ENCODE results near the gene PSKH1. TPM values are rescaled to one million over a fixed set of nuclear protein-coding genes. Genes with fewer than 3 reads are reported as not detected.

PSKH1 gene
- total and polyA plus RNA-seq, 8 donors, result 12.7 to 17.7 (median 15.5) TPM

GRCh38 chr16:67943256-67943618, 50.2 kb downstream of the PSKH1 start:
- H3K27ac ChIP-seq, result no peak overlapping the region
- peak in 1 of 6 donors; percentile 63 for DNase-seq
- H3K36me3 ChIP-seq, result peaks cover 4 to 41% (median 16%) of the 10 kb centered on the region in 3 donors
- no peaks in the 10 kb centered on the region for H3K9me3 ChIP-seq
- H3K4me1 ChIP-seq, result no peaks in the 10 kb centered on the region
- no peaks in the 10 kb centered on the region for H3K27me3 ChIP-seq
- ATAC-seq, result no peak
- 82 to 84% methylated on average over 6 of the region's 6 CpGs for WGBS, 2 donors
- no peak for FAIRE-seq
- no peak overlapping the region for H3K4me3 ChIP-seq
- intact Hi-C loops (cut with DNase I), result no loop called here
- TF ChIP-seq CTCF (IDR thresholded peaks at IDR 0.05), result no peak

GRCh38 chr16:67943619-67944504, 50.8 kb downstream of the PSKH1 start, which contains the start of gene LCAT:
Gene LCAT, minus strand, starts transcription at chr16:67944120. Its CDS starts 19 bp downstream, at chr16:67944101.
- FAIRE-seq (no peak), ATAC-seq (peak in 3 of 4 donors; percentile 10 to 25 (median 20)), DNase-seq (peak in 1 of 6 donors; percentile 76)
- intact Hi-C loops (cut with DNase I), result no loop called here
- no peak within 1 kb of the TSS for H3K27ac ChIP-seq
- H3K4me3 ChIP-seq, result no peak within 1 kb of the TSS
- 82% methylated on average over 23 of the region's 23 CpGs for WGBS, 2 donors
- no peak for TF ChIP-seq CTCF (IDR thresholded peaks at IDR 0.05)
- no peaks in the 10 kb centered on the region for H3K27me3 ChIP-seq
- H3K9me3 ChIP-seq, result no peaks in the 10 kb centered on the region
- H3K4me1 ChIP-seq, result no peaks in the 10 kb centered on the region
- H3K36me3 ChIP-seq, result peaks cover 4 to 45% (median 16%) of the 10 kb centered on the region in 3 donors

- Histone ChIP-seq H3K27ac (no peak overlapping the region), H3K27me3 (no peaks in the 10 kb centered on the region), H3K36me3 (peaks cover 4 to 50% (median 17%) of the 10 kb centered on the region in 3 donors), H3K9me3 (no peaks in the 10 kb centered on the region), H3K4me1 (no peaks in the 10 kb centered on the region), H3K4me3 (no peak overlapping the region)
- ATAC-seq (no peak), FAIRE-seq (no peak), DNase-seq (peak in 2 of 6 donors; percentile 16 to 62)
- no peak for TF ChIP-seq CTCF (IDR thresholded peaks at IDR 0.05)
- 94 to 96% methylated on average over 24 of the region's 24 CpGs for WGBS, 2 donors
- intact Hi-C loops (cut with DNase I), result no loop called here
Observed at GRCh38 chr16:67944690-67945391, 51.8 kb downstream of the PSKH1 start.

GRCh38 chr16:67945392-67945933, 52.4 kb downstream of the PSKH1 start:
- peak in 1 of 6 donors; percentile 64 for DNase-seq
- intact Hi-C loops (cut with DNase I), result no loop called here
- 88 to 91% methylated on average over 24 of the region's 24 CpGs for WGBS, 2 donors
- Histone ChIP-seq H3K27me3 (no peaks in the 10 kb centered on the region), H3K36me3 (peaks cover 4 to 54% (median 22%) of the 10 kb centered on the region in 3 donors), H3K4me1 (no peaks in the 10 kb centered on the region), H3K9me3 (no peaks in the 10 kb centered on the region), H3K4me3 (no peak overlapping the region), H3K27ac (no peak overlapping the region)
- no peak for TF ChIP-seq CTCF (IDR thresholded peaks at IDR 0.05)
- FAIRE-seq, result no peak
- ATAC-seq, result no peak

All from pancreas (tissue), 10 donors.